ENCODE results near the gene SIPA1L2.
A peak's percentile ranks its signal among the peaks of the same experiment; 100 is the strongest.

SIPA1L2 gene

DNA sequence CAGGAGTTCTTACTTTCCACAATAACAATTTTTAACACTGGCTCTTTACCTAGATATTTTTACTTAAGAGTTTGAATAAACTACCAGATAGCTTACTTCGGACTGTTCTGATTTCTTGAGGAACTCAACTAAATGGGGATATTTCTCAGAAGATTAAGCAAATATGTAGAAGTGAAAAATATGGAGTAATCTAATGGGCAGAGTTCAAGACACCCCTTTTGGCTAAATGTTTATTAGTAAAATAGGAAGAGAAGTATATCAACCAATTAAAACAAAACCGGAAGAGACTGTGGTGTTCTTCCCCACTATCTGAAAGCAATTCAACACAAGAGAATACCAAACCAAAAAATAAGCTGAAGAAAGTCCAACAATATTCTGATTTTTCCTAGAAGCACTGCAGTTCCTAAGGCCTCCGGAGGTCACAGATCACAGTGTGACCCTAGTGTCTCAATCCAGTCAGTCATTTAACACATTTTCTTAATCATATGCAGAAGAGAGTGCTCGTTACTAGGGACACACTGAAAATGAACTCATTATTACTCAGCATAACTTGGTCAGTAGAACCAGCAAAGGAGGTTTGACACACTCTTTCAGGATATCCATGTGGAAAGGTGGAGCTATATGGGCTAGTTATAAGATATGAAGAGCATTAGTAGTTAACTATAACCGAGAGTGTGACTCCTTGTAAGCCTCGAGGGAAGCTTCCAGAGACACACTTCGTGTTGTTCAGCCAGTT, 5.2 kb downstream of the SIPA1L2 start:
- no peak overlapping the region for H3K27ac ChIP-seq
- H3K27me3 ChIP-seq, result peaks cover 0 to 29% (median 21%) of the 10 kb centered on the region in 11 experiments; a peak in 19 of 22 replicates
- no peaks in the 10 kb centered on the region for H3K36me3 ChIP-seq
- no peak overlapping the region for H3K4me3 ChIP-seq
- peak overlapping the region in 4 of 11 experiments; percentile 2 to 58 (median 34); a peak in 5 of 22 replicates for H3K4me2 ChIP-seq
- H3K4me1 ChIP-seq, result peaks cover 9 to 84% (median 44%) of the 10 kb centered on the region in 10 experiments
- TF ChIP-seq Cebpa-rat (IDR thresholded peaks at IDR 0.05), result no peak
- no peak overlapping the region for H3K9ac ChIP-seq
- H4K20me1 ChIP-seq, result peaks cover 0 to 68% (median 13%) of the 10 kb centered on the region in 11 experiments; a peak in 12 of 22 replicates
- H3K9me3 ChIP-seq (replicated peaks in 1 of 11), result peaks cover 0 to 9% (median 0%) of the 10 kb centered on the region in 11 experiments; a peak in 1 of 22 replicates

DNA sequence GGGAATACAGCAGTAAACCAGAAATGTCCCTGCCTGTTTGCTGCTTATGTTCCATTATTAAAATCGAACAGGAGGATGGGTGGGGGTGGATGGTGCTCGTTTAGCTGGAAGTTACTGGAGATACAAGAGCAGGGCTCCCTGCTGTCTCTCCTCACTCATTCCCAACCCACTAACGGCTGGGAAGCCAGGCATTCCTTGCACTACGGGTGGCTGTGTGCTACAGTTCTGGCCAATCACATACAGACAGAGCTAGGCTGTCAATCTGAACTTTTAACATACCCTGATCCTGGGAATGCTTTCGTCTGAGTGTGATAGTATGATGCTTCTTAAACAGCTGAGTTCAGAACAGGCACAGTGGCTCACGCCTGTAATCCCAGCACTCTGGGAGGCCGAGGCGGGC, 7.0 kb downstream of the SIPA1L2 start:
- H3K4me2 ChIP-seq, result peak overlapping the region in 6 of 11 experiments; percentile 21 to 83 (median 64); a peak in 10 of 22 replicates
- H3K9ac ChIP-seq, result no peak overlapping the region
- H3K4me1 ChIP-seq, result peaks cover 16 to 96% (median 58%) of the 10 kb centered on the region in 10 experiments
- TF ChIP-seq Cebpa-rat (IDR thresholded peaks at IDR 0.05), result no peak
- H3K36me3 ChIP-seq, result no peaks in the 10 kb centered on the region
- peaks cover 0 to 12% (median 4%) of the 10 kb centered on the region in 11 experiments; a peak in 15 of 22 replicates for H3K27me3 ChIP-seq
- H4K20me1 ChIP-seq, result peaks cover 0 to 52% (median 5%) of the 10 kb centered on the region in 11 experiments; a peak in 9 of 22 replicates
- H3K9me3 ChIP-seq (replicated peaks in 1 of 11), result peaks cover 0 to 9% (median 0%) of the 10 kb centered on the region in 11 experiments; a peak in 1 of 22 replicates
- no peak overlapping the region for H3K4me3 ChIP-seq
- H3K27ac ChIP-seq, result no peak overlapping the region; a peak in 1 of 22 replicates

DNA sequence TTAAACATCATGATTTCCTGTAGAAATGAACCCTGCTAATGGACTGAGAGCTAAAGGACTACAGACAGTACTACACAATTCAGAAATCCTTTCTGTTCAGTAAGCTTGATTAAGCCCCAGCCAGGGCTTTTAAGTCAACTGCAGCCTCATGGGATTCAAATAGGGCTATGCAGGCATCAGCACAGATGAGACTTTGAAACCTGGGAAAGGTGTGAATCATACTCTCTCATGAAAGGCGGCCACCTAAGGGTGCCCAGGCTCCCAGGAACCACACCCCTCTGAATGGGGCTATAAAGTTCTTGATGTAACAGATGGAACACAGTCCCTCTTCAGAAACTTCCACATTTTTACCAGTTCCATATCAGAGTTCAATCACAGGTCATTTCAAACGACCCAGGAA, 7.6 kb downstream of the SIPA1L2 start:
- no peaks in the 10 kb centered on the region for H3K36me3 ChIP-seq
- H4K20me1 ChIP-seq, result peaks cover 0 to 49% (median 2%) of the 10 kb centered on the region in 11 experiments; a peak in 7 of 22 replicates
- peaks cover 0 to 9% (median 0%) of the 10 kb centered on the region in 11 experiments; a peak in 1 of 22 replicates for H3K9me3 ChIP-seq (replicated peaks in 1 of 11)
- no peak overlapping the region for H3K4me3 ChIP-seq
- no peak overlapping the region for H3K9ac ChIP-seq
- peak overlapping the region in 6 of 11 experiments; percentile 21 to 83 (median 64); a peak in 12 of 22 replicates for H3K4me2 ChIP-seq
- peaks cover 0 to 6% (median 0%) of the 10 kb centered on the region in 11 experiments; a peak in 3 of 22 replicates for H3K27me3 ChIP-seq
- H3K27ac ChIP-seq, result no peak overlapping the region; a peak in 1 of 22 replicates
- H3K4me1 ChIP-seq, result peaks cover 22 to 96% (median 59%) of the 10 kb centered on the region in 10 experiments
- TF ChIP-seq Cebpa-rat (IDR thresholded peaks at IDR 0.05), result no peak

DNA sequence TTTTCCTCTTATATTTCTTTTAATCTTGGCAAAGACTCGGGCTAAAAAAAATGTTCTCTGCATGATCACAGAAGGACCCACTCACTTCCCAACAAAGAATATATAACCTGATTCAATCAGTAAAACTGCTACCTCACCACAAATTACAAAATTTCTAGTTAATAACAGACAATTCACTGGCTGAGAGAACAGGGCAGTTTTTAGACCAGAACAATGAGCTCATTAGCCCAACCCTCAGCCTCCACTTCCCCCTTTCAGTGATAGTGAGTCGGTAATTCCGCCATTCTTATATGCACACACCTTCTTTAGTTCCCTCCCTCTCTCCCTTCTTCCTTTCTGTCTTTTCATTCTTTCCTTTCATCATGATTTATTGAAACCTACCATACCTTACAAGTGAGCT, 8.9 kb downstream of the SIPA1L2 start:
- no peaks in the 10 kb centered on the region for H3K36me3 ChIP-seq
- no peaks in the 10 kb centered on the region for H3K27me3 ChIP-seq
- peaks cover 26 to 95% (median 62%) of the 10 kb centered on the region in 10 experiments for H3K4me1 ChIP-seq
- H3K4me3 ChIP-seq, result no peak overlapping the region
- H3K27ac ChIP-seq, result peak overlapping the region in 6 of 11 experiments; percentile 31 to 63 (median 53); a peak in 9 of 22 replicates
- H3K9me3 ChIP-seq (replicated peaks in 1 of 11), result peaks cover 0 to 9% (median 0%) of the 10 kb centered on the region in 11 experiments; a peak in 1 of 22 replicates
- H4K20me1 ChIP-seq, result peaks cover 0 to 45% (median 0%) of the 10 kb centered on the region in 11 experiments; a peak in 6 of 22 replicates
- no peak overlapping the region for H3K9ac ChIP-seq
- TF ChIP-seq Cebpa-rat (IDR thresholded peaks at IDR 0.05), result no peak
- peak overlapping the region in 8 of 11 experiments; percentile 55 to 83 (median 74); a peak in 17 of 22 replicates for H3K4me2 ChIP-seq

DNA sequence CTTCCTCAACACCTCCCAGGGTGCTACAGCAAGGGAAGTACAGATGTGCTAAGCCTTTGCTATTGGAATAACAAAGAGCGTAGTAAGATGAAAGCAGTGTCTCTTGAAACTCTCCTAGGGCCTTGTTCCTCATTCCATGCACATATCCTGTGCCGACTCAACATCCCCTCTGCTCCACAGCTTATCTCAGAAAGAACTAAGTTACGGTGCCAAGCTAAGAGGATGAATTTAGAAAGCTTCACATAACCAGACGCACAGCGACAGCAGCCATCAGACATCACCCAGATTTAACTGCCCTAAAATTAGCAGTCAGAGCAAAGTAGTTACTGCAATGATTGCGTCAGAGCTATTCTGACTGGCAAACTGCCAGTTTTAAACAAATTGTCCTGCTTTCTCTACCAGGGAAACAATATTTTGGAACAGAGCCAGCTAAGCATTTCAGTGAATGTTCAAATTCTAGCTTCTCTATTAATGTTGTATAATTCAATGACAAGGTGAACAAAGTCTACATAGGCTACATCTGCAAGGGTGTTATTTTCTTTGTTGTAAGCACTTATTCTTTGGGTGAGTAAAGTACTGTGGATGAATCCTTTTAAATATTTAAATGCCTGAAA, 9.5 kb downstream of the SIPA1L2 start:
- TF ChIP-seq Cebpa-rat (IDR thresholded peaks at IDR 0.05), result peak in 8 of 11 experiments; percentile 57 to 80 (median 70); a peak in 15 of 22 replicates
- peaks cover 26 to 96% (median 62%) of the 10 kb centered on the region in 10 experiments for H3K4me1 ChIP-seq
- peaks cover 0 to 9% (median 0%) of the 10 kb centered on the region in 11 experiments; a peak in 1 of 22 replicates for H3K9me3 ChIP-seq (replicated peaks in 1 of 11)
- no peaks in the 10 kb centered on the region for H3K27me3 ChIP-seq
- peaks cover 0 to 45% (median 0%) of the 10 kb centered on the region in 11 experiments; a peak in 5 of 22 replicates for H4K20me1 ChIP-seq
- no peaks in the 10 kb centered on the region for H3K36me3 ChIP-seq
- H3K4me3 ChIP-seq, result peak overlapping the region in 3 of 10 experiments; percentile 3 to 25 (median 19); a peak in 4 of 20 replicates
- H3K9ac ChIP-seq, result peak overlapping the region in 4 of 11 experiments; percentile 10 to 37 (median 32); a peak in 6 of 22 replicates
- peak overlapping the region in 9 of 11 experiments; percentile 12 to 63 (median 35); a peak in 14 of 22 replicates for H3K27ac ChIP-seq
- peak overlapping the region; percentile 30 to 83 (median 64) for H3K4me2 ChIP-seq

DNA sequence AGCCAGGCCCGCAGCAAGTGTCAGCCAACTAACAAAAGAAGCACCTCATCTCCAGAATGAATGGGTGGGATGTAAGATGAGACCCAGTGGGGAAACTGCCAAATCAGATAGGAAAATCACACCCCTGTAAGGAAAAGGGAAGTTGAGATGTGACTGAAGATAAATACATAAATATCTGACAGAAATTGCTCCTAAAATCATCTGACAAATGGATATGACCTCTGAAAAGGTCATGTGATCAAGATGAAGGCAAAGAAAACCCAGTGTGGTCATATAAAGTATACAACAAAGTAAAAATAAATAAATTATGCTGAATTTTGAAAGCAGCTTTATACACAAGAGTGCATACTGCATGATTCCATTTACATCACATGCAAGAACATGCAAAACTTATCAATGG, 12.7 kb downstream of the SIPA1L2 start:
- TF ChIP-seq Cebpa-rat (IDR thresholded peaks at IDR 0.05), result no peak
- Histone ChIP-seq H3K4me2 (peak overlapping the region; percentile 49 to 76 (median 62); a peak in 18 of 22 replicates), H3K4me1 (peaks cover 26 to 99% (median 54%) of the 10 kb centered on the region in 10 experiments), H3K27me3 (no peaks in the 10 kb centered on the region), H3K9me3 (replicated peaks in 1 of 11) (peaks cover 0 to 21% (median 0%) of the 10 kb centered on the region in 11 experiments; a peak in 6 of 22 replicates), H4K20me1 (peaks cover 0 to 34% (median 0%) of the 10 kb centered on the region in 11 experiments; a peak in 3 of 22 replicates), H3K27ac (0 out of 22 replicates have a peak overlapping the region, but pooled peaks of 1 of the 11 experiments have one; percentile 9), H3K9ac (no peak overlapping the region), H3K36me3 (peaks cover 0 to 4% (median 0%) of the 10 kb centered on the region in 11 experiments; a peak in 2 of 22 replicates), H3K4me3 (no peak overlapping the region)

DNA sequence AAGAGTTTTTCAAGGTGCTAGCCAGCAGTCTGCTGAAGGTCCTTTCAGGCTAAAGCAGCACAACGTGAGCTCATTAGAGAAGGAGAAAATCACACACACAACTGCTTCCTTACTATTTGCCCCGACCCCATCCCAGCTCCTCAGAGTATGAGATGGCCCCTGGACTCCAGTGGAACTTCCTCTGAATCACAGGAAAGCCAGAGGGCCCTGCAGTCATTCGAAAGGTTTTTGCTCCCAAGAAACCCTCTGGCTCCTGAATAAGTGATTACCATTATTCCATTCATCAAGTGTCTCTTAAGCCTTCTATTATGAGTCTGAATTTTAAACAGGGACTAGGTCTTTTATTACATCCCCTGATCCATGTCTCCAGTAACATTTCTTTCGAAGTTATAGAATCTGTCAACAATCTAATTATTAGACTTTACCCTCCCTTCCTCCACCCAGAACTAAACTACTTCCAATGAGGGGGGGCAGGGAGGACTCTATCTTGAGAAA, 14.6 kb downstream of the SIPA1L2 start:
- Histone ChIP-seq H3K27ac (no peak overlapping the region), H3K4me2 (peak overlapping the region in 3 of 11 experiments; percentile 2 to 63 (median 25); a peak in 3 of 22 replicates), H3K4me3 (no peak overlapping the region), H3K9ac (no peak overlapping the region), H3K9me3 (replicated peaks in 1 of 11) (peaks cover 0 to 24% (median 5%) of the 10 kb centered on the region in 11 experiments; a peak in 12 of 22 replicates), H3K4me1 (peaks cover 25 to 99% (median 55%) of the 10 kb centered on the region in 10 experiments), H3K27me3 (no peaks in the 10 kb centered on the region), H3K36me3 (peaks cover 0 to 10% (median 0%) of the 10 kb centered on the region in 11 experiments; a peak in 4 of 22 replicates), H4K20me1 (peaks cover 0 to 34% (median 0%) of the 10 kb centered on the region in 11 experiments; a peak in 2 of 22 replicates)
- no peak for TF ChIP-seq Cebpa-rat (IDR thresholded peaks at IDR 0.05)

DNA sequence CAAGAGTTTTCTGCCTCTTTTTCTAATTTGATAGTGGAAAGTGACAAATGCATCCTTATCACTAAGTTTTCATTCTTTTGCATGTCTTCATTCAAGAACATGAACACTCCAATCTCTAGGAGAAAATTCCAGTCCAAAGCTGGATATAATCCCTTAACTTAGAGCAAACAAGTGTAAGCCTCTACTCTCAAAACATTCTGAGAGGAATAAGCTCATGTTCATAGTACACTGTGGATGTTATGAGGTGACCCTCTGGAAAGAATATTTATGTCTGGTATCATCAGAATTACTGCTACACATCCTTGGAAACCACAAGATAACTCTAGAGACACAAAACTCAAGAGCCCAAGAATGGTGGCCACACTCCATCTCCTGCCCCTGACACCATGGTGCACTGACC, 15.1 kb downstream of the SIPA1L2 start:
- Histone ChIP-seq H4K20me1 (peaks cover 0 to 34% (median 0%) of the 10 kb centered on the region in 11 experiments; a peak in 2 of 22 replicates), H3K27ac (no peak overlapping the region), H3K4me1 (peaks cover 21 to 98% (median 53%) of the 10 kb centered on the region in 10 experiments), H3K9me3 (replicated peaks in 1 of 11) (peaks cover 0 to 28% (median 5%) of the 10 kb centered on the region in 11 experiments; a peak in 12 of 22 replicates), H3K36me3 (peaks cover 0 to 10% (median 0%) of the 10 kb centered on the region in 11 experiments; a peak in 4 of 22 replicates), H3K4me2 (peak overlapping the region in 2 of 11 experiments; percentile 25 to 63; a peak in 3 of 22 replicates), H3K4me3 (no peak overlapping the region), H3K27me3 (no peaks in the 10 kb centered on the region), H3K9ac (no peak overlapping the region)
- TF ChIP-seq Cebpa-rat (IDR thresholded peaks at IDR 0.05), result no peak
